ENCODE data around the gene LHFPL4.
"Not testable (repeated sequence)": the region's sequence is repeated elsewhere in the genome, so short reads cannot be mapped to it uniquely, and the experiment has no call there.

The LHFPL4 gene

DNA sequence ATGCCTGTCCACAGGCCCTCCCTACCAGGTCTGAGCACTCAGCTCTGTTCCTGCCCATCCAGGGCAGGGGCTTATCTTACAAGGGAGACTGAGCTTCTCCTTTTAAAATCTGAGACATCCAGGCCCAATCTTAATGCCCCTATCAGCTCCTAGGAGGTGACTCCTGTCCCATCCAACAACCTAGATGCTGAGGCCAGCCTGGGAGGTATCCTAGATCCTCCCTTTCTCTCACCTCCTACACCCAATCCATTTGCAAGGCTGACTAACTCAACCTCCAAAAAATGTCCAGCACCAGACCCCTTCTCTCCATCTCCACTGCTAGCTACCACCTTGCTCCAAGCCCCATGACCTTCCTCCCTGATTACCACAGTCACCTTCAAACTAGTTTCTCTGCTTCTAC lies 17.4 kb downstream of the LHFPL4 start:
- no peak for DNase-seq (ENCODE audit: low read depth)

DNA sequence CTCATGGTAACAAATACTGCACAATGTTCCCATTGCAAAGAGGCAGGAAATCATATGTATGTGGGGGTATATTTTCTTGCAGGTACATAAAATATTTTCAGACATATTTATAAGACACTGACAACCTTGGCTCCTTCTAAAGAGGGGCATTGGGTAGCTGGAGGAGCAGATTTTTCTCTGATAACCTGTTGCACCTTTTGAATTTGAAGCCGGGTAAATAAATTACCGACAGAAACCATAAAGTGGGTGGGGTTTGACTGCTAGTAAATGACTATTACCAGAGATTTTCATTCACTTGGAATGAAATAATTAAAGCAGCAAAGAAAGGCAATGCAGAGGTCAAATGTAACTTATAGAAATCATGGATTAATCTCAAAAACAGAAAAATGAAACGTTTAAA lies 19.2 kb downstream of the LHFPL4 start:
- DNase-seq (ENCODE audit: low read depth) = no peak

DNA sequence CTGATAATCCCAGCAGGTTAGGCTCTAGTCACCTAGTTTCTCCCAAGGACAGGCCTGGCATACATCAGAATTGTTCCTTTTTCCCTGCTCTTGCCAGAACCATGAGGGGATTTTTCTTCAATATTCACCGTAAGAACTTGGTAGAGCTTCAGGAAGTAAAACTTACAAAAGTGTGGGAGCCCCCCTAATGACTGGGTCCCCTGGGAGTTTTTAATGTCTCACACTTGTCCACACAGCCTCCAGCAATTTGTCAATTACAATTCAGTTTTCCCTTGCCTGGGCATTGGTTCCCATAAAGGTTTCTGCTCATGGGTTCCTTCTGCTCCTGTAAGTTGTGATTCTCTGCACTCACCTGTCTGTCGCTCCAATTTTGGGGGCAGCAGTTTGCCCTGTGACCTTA lies 28.5 kb downstream of the LHFPL4 start:
- no peak for DNase-seq (ENCODE audit: low read depth)

DNA sequence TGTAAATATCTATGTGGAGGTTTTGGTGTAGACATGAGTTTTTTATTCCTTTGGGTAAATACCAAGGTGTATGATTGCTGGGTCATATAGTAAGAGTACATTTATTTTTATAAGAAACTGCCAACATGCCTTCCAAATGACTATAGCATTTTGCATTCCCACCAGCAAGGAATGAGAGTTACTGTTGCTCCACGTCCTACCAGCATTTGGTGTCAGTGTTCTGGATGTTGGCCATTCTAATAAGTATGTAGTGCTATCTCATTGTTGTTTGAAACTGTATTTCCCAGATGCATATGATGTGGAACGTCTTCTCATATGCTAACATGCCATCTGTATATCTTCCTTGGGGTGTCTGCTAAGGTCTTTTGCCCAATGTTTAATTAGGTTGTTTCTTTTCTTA lies 38.7 kb downstream of the LHFPL4 start:
- DNase-seq (ENCODE audit: low read depth) = no peak

DNA sequence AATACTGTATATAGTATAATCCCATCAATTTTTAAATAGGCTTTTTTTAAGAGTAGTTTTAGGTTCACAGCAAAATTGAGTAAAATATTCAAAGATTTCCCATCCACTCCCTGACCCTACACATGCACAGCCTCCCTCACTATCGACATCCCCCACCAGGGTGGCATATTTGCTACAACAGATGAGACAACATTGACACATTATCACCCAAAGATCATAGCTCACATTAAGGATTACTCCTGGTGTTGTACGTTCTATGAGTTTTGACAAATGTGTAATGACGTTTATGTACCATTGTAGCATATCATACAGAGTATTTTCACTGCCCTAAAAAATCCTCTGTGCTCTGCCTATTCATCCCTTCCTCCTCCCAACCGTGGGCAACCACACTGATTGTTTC lies 39.3 kb downstream of the LHFPL4 start:
- no peak for DNase-seq (ENCODE audit: low read depth)

DNA sequence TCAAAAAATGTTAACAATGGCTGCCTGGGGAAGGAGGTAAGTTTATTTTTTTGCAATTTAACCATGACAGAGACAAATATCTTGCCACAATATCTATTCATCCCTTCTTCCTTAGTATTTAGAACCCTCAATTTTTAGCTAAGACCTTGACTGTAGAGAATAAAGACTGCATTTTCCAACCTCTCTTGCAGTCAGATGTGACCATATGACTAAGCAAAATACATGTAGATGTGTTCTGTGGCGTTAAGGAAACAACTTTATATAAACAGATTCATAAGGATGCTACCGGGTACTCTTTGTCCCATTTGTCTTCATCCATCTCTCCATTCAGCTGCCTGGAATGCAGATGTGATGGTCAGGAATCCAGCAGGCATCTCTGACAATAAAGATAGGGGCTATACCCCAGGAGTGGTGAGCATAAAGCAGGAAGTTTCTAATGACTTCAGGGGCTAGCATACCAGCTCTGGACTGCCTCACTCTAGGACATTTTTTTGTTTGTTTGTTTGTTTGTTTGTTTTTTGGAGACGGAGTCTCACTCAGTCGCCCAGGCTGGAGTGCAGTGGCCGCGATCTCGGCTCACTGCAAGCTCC lies 41.1 kb downstream of the LHFPL4 start:
- no peak for DNase-seq (ENCODE audit: low read depth)

DNA sequence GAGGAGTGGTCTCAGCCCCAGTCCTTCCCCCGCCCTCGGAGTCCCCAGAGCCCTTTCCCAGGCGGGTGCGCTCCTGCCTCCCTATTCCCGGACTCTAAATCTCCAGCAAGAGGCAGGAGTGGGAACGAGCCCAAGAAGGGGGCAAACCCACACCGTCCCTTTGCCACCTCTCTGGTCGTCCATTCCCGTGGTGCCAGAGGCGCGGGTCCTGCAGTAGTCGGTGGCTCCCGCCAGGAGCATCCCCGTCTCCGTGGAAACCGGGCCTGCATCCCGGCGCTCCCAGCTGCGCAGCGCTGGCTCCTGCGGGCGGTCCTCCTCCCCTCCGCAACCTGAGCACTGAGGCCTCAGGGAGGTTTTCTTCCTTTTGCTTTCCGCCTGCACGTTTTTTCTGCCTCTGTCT lies 44.8 kb downstream of the LHFPL4 start:
- DNase-seq (ENCODE audit: low read depth) = no peak

DNA sequence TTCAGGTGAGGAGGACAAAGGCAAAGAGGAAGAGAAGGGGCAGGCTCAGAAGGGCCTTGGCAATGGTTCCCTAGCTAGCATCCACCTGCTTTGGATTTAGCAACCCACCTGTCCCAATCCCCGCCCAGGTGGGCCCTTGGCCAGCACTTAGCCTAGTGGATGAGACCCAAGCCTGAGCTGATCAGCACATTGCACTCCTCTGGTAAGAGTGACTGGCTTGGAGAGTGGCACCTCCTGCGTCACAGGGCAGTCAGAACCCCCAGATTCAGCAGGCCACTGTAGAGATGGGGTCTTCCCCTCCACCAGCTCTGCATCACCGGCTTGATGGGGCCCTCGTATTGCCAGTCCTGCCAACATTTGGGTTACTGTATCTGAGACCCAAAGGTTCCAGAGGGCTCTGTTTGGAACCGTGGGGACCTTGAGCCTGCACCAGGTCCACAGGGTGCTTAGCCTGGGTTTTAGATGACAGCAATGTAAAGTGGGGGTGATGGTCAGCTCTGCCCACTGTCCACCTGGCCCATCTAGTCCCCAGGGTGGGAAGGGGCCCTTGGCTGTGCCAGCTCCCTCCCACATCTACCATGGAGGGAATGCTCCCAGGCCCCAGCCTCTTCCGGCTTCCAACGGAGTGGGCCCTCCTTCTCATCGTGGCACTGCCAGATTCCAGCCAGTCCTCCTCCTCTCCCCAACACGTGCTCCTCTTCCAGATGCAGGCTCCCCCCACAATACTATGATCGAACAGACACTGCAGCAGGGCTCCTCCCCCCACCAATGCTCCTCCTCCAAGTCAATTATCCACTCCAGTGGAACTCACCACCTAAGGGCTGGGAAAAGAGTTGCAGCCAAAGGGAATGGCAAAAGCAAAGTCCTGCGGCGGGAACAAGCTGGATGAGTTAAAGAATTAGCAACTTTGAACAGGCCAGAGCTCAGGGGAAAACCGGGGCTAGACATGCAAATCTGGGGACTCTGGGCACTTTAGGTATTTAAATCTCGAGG lies 45.7 kb downstream of the LHFPL4 start:
- DNase-seq (ENCODE audit: low read depth) = no peak

DNA sequence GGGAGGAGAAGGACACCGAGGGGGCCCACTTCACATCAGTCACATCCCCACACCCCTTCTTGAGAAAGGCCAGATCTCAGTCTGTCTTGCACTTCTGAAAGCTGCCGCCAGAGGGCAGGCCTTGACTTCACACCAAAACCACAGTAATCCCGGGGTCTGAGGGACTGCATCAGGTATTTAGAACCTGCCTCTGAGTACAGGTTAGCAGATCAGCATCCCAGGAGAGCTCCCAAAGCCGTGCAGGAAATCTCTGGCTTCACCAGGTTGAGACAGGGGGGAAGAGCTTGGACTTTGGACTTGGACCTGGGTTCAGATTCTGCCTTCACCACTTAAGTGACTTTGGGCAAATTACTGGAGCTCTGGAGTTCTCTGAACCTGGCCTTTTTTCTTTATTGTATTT lies 50.3 kb downstream of the LHFPL4 start:
- DNase-seq (ENCODE audit: low read depth) = peak; percentile 41

DNA sequence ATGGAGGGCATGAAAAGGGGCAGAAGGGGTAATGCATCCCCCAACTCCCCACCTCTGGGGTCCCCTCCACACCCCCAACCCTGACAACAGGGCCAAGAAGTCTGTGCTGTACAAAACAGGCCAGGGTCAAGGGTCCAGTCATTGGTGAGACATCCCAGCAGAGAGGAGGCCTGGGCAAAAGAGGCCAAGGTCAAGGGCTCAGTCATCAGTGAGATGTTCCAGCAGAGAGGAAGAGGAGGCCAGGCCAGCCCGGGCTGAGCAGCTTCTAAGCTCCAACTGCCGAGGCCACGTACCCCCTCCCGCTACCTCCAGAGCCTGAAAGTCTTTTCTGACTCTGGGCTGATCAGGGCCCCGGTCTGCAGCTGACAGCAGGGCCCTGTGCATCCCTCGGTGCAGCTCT lies 52.4 kb downstream of the LHFPL4 start:
- no peak for DNase-seq (ENCODE audit: low read depth)

DNA sequence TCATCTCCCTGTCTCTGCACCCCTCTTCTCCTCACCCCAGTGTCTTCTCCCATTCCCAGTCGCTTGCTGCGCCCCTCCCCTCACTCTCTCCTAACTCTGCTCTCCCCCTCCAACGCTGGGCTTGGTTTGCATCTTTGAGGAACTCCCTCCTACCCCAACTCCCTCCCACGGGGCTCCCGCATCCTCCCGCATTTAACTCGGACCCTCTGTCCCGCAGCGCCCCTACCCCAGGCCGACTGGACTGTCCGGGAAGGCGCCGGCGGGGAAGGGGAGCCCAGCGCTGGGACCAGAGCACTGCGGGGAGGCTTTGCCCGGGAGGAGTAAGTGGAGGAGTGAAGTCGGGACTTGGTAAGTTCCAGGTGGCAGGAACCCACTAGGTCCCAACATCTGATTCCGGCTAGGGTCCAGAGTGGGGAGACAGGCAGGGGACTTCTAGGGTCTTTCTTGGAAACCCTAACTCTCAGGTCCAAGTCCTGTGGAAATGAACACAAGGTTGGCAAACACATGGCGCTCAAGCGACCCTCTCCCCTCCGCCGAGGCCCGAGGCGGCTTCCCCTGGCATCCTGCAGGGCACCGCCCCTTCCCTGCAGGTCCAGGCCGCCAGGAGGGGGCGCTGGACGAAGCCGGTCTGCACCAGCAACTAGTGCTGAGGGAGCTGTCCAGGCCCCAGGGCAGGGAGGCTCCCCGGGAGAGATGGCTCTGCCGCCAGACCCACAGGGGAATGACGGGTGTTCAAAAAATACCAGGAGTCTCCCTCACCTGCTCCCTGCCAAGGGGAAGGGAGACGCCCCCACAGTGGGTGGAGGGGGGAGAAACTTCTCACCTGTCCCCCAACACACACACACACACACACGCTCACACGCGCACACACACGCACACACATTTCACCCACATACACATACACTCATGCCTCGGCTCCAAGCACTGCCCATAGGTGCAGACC lies 53.2 kb downstream of the LHFPL4 start:
- DNase-seq (ENCODE audit: low read depth) = peak; percentile 49

DNA sequence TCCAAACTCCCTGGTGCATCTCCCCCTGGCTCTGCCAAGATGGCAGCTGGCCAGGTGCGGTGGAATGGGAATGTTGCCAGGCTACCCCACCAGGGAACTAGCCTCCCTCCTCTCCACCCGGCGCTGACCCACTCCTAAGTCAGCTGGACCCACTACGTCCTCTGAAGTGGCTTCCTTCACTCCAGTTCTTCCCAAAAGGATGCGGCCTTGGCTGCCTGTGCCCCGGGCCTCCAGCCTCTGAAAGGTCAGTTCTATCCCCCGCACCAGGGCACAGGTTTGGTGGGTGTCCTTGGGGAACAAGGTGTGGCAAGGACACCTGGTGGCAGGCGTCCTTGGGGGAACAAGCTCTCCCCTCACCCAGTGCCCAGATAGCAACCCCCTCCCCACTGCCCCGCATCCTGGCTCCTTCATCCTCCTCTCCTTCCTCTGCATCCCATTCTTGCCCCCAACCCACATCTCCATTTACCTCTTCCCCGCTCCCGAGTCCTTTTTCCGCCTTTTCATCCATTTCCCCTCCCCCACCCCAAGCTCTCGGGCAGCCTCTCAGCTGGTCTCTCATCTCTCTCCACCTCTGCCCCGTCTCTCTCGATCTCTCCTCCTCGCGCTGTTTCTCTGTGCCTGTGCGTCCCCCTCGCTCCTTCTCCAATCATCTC lies 54.0 kb downstream of the LHFPL4 start:
- DNase-seq (ENCODE audit: low read depth) = no peak

DNA sequence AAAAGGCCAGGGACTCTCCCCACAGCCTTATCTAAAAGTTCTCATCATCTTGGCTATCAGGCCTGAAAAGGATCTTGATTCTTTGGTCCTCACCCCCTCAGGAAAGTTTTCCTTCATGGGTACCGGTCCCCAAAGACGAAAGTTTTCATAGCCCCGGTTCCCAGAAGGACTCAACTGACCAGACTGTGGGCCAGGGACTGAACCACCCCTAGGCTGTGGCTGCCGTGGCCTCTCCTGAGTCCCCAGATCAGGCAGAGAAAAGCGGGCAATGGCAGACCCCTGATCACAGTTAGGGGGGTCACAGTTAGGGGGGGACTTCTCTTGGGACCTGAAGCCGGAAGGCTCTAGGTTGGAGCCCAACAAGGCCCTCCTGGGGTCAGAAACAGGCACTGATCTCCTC lies 54.8 kb downstream of the LHFPL4 start:
- no peak for DNase-seq (ENCODE audit: low read depth)

DNA sequence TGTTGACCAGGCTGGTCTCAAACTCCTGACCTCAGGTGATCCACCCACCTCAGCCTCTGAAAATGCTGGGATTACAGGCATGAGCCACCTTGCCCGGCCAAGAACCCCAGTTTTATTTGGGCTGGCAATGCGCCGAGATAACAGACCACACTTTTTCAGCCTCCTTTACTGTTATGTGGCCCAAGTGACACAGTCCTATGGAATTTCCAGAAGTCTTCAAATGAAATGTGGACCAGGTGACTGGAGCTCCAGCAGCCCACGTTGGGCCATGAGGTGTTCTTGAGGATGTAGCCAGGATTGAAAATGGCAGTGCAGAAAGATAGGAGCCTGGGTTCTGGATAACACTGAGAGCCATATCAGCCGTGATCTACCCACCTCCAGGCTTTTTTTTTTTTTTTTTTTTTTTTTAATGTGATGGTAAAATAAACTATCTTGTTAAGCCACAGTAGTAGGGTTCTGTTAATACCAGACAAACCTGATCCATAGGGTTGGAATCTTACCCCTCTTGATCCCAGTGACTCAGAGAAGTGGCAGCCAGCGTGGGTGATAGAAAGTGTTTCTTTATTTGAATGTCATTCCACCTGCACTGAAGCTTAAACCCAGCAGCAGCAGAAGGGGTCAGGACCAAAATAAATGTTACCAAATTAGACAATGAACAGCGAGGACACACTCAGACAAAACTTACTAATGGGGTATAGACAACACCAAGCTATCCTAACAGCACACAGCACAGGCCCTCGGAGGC lies 55.6 kb downstream of the LHFPL4 start:
- DNase-seq (ENCODE audit: low read depth) = no peak

DNA sequence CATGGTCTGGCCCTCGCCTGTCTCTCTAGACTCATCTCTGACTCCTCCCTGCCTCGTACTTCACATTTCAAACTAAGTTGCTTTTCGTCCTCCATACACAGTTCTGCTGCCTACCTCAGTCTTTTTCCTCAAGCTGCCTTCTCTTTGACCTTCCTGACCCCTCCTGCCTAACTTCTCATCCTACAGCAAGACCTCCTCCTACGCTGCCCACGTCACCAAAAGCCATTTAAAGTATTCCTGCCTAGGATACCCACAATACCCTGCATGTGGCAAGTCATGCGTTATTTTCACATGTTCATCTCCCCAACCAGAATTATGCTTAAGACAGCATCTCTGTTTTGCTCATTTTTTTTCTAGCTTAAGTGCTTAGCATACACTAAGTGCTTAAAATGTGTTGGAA lies 56.7 kb downstream of the LHFPL4 start:
- no peak for DNase-seq (ENCODE audit: low read depth)

DNA sequence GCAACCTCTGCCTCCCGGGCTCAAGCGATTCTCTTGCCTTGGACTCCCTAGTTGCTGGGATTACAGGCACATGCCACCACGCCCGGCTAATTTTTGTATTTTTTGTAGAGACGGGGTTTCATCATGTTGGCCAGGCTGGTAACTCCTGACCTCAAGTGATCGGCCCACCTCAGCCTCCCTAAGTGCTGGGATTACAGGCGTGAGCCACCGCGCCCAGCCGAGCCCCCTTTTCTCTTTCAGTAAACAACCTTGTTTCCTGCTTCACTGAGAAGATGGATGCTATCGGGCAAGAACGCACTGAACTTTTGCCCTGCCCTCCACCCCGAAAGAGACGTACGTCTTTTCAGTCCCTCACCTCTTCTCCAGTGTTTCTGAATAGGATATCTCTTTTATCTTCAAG lies 59.6 kb downstream of the LHFPL4 start:
- not testable (repeated sequence) for DNase-seq (ENCODE audit: low read depth)

DNA sequence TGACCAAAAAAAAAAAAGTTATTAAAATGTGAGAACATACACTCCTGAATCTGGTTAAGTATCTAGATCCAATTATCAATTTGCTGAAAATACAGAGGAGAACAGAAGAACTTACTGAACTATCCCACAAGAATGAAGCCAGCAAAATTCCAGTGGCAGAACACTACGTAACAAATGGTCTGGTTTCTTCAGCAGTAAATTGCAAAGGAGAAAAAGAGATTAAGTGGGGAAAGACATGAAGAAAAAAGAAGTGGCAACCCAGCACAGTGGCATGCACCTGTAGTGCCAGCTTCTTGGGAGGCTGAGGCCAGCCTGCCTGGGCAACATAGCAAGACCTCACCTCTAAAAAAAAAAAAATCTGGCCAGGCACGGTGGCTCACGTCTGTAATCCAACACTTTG lies 62.1 kb downstream of the LHFPL4 start:
- no peak for DNase-seq (ENCODE audit: low read depth)

DNA sequence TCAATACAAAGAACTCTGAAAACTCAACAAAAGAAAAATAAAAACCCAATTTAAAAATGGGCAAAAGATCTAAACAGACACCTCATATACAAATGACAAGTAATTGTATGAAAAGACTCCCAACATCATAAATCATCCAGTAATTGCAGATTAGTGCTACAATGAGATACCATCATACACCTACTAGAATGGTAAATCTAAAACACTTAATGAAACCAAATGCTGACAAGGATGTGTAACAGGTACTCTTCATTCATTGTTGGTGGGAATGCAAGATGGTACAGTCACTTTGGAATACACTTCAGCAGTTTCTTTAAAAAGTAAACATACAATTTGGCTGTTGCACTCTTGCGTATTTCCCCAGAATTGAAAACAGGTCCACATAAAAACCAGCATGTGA lies 68.4 kb downstream of the LHFPL4 start:
- no peak for DNase-seq (ENCODE audit: low read depth)

DNA sequence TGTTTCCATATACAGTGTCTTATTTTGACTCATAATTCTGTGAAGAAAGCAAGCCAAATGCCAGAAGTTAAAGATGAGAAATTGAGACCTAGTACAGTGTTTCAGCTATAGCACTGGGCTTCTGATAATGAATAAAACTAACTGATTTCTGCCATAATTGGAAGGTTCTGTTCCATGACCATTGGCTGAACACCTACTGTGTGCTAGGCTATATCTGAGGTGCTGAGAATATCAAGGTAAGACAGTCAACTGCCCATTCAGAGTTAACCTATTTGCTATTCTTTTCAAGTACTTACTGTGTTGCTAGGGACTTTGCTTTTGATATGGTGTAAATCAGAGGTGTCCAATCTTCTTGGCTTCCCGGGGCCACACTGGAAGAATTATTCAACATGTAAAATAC lies 73.4 kb downstream of the LHFPL4 start:
- DNase-seq (ENCODE audit: low read depth) = no peak

DNA sequence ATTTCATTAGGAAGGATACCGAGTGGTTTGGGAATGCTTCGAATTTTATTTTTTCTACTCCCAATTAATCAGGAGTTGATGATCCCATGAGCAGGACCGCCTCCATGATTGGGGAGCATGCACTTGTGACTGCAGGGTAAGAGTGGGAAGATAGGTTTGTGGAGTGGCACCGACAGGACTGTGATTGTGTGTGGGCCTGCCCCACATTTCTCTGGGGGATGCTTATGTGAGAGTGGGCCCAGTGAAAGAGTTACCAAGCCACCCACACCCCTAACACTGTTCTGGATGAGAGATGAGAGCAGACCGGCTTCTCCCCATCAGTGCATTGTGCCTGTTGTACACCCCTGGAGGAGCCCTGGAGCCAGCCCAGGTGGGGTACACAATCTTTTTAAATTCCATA lies 76.7 kb downstream of the LHFPL4 start:
- no peak for DNase-seq (ENCODE audit: low read depth)

DNA sequence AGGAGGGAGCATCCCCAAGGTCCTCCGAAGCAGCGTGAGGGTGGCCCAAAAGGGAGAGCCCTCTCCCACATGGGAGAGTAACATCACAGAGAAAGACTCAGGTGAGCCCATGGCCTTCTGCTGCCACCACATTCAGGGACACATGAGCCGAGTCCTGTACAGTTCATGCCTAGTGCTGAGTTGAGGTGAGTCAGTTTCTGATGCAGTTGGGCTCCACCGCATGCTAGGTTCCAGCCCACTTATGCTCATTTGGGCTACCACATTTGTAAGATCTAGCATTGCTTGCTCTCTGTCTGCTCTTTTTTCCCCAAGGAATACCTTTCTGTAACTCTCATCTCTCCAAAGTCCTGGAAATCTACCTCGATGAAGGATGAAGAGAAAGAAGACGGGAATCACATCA lies 79.1 kb downstream of the LHFPL4 start:
- no peak for DNase-seq (ENCODE audit: low read depth)

All from fibroblast of gingiva (primary cell).